ENCODE results near the gene IQSEC2.

DNA sequence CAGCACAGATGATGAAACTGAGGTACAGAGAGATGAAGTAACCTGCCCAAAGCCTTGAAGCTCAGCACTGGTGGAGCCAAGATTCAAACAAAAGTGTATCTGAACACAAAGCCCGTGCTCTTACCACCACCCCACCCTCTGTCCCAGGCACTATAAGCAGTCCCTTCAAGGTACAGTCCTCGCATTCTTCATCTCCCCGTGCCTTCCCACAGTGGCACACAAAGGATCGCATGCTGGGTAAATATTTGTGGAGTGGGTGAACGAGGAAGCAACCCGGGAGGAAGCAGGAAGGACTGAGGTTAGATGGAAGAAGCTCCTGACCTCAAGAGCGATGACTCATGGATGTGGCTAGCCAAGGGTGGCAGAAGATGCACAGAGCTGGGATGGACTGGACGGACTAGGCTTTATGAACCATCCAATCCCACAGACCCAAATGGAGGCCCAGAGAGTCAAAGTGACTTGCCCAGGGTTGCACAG lies 18.4 kb downstream of the IQSEC2 start:
- TF ChIP-seq, protein P1, sequence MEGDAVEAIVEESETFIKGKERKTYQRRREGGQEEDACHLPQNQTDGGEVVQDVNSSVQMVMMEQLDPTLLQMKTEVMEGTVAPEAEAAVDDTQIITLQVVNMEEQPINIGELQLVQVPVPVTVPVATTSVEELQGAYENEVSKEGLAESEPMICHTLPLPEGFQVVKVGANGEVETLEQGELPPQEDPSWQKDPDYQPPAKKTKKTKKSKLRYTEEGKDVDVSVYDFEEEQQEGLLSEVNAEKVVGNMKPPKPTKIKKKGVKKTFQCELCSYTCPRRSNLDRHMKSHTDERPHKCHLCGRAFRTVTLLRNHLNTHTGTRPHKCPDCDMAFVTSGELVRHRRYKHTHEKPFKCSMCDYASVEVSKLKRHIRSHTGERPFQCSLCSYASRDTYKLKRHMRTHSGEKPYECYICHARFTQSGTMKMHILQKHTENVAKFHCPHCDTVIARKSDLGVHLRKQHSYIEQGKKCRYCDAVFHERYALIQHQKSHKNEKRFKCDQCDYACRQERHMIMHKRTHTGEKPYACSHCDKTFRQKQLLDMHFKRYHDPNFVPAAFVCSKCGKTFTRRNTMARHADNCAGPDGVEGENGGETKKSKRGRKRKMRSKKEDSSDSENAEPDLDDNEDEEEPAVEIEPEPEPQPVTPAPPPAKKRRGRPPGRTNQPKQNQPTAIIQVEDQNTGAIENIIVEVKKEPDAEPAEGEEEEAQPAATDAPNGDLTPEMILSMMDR (IDR thresholded peaks at IDR 0.05): no peak
- no peak for TF ChIP-seq EP300 (IDR thresholded peaks at IDR 0.05)

Data from stomach (tissue), 4 donors.